AG09309 (cell line): ENCODE data around the gene HSP90B1.

ENCODE experiments used
- DNase-seq: peaks from one replicate; pipeline ENCODE4 v3.0.0-alpha.2; 2010; ENCODE audit warnings: low read depth
- H3K4me3 ChIP-seq: 2 replicates; pipeline ENCODE4 v1.5.1; 2011; ENCODE audit warnings: mild to moderate bottlenecking, low read depth, low read length, moderate library complexity; ENCODE audit not compliant: control insufficient read depth
- CTCF ChIP-seq: IDR thresholded peaks from 2 replicates; pipeline ENCODE4 v1.5.1; 2011; ENCODE audit warnings: mild to moderate bottlenecking, low read depth, low read length, inconsistent platforms; ENCODE audit not compliant: insufficient read depth, control insufficient read depth; ENCODE audit errors: missing control alignments

Gene HSP90B1

DNA sequence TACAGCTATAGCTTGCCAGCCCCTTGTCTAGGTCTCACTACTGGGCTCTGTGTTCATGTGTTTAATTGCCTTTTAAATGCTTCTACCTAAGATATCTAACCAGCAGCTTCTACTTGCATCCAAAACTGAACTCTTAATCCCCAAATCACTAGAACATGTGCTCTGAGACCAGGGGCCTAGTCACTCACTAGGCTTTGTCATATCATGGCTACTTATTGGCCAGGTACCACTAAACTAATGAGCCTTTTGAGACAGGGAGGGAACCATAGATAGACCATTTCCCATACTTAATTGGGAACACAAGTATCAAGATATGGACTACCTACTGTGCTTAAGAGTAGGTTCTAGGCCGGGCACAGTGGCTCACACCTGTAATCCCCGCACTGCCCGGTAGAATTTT is 6.5 kb downstream of the HSP90B1 start:
- no peak for TF ChIP-seq CTCF
- no peak overlapping the region for H3K4me3 ChIP-seq
- no peak for DNase-seq

- no peak for DNase-seq
- TF ChIP-seq CTCF = no peak
- no peak overlapping the region for H3K4me3 ChIP-seq
Measured at GRCh38 chr12:103944964-103945363, 14.8 kb downstream of the HSP90B1 start.

DNA sequence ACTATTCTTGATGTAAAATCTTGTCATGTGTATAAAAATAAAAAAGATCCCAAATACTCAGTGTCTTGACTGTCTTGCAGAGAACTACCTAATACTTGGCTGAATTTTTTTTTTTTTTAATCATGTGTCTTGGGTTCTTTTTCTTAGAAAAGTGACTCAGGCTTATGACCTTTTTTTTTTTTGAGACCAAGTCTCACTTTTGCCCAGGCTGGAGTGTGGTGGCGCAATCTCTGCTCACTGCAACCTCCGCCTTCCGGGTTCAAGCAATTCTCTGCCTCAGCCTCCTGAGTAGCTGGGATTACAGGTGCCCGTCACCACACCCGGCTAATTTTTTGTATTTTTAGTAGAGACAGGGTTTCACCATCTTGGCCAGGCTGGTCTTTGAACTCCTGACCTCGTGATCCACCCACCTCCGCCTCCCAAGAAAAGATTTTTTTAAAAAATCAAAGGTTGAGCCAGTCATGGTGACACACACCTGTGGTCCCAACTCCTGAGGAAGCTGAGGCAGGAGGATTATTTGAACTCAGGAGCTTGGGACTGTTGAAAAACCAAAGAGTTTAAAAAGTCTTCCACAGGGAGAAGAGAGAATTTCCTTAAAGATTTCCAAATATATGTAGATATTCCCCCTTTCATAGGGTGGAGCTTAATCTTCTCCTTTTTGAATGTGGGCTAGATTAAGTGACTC is 17.8 kb downstream of the HSP90B1 start:
- no peak overlapping the region for H3K4me3 ChIP-seq
- no peak for DNase-seq
- no peak for TF ChIP-seq CTCF

- no peak for DNase-seq
- no peak for TF ChIP-seq CTCF
- no peak overlapping the region for H3K4me3 ChIP-seq
Measured at GRCh38 chr12:103948746-103949406, 18.7 kb downstream of the HSP90B1 start.

DNA sequence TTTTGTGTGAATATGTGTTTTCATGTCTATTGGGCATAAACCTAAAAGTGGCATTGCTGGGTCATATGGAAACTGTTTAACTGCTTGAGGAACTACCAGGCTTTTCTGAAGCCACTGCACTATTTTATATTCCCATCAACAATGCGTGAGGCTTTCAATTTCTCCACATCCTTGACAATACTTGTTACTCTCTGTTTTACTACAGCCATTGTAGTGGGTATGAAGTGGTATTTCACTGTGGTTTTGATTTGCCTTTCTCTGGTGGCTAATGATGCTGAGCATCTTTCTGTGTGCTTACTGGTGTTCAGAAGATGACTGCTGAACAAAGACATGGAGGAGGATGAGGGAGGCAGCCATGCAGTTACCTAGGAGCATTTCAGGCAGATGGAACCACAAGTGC is 22.3 kb downstream of the HSP90B1 start:
- TF ChIP-seq CTCF = no peak
- no peak overlapping the region for H3K4me3 ChIP-seq
- no peak for DNase-seq

GRCh38 chr12:103955811-103956508 is 25.8 kb downstream of the HSP90B1 start:
- no peak for DNase-seq
- peak overlapping the region; percentile 96 for H3K4me3 ChIP-seq
- no peak for TF ChIP-seq CTCF
